GM10248 (cell line): ENCODE results near the gene BIN2.
"Not testable (repeated sequence)": the region's sequence is repeated elsewhere in the genome, so short reads cannot be mapped to it uniquely, and the experiment has no call there.

Experiments used
- CTCF ChIA-PET: fragments of 300-600 bp; sonication (Branson Sonifier 250); formaldehyde crosslinking; extraction: SDS; loops from one replicate; lab custom pipeline; 2021; ENCODE audit warnings: antibody characterized with exemption; lab: Yijun Ruan, JAX
- POLR2A ChIA-PET: fragments of 350-650 bp; sonication (Branson Sonifier 250); formaldehyde crosslinking; extraction: SDS; loops from one replicate; lab custom pipeline; 2020; ENCODE audit warnings: antibody characterized with exemption; lab: Yijun Ruan, JAX
- DNase-seq: peaks from one replicate; pipeline ENCODE4 v3.0.0; 2012; ENCODE audit errors: extremely low spot score
- CTCF ChIP-seq: IDR thresholded peaks from 2 replicates; pipeline ENCODE4 v1.5.1; 2012; ENCODE audit warnings: mild to moderate bottlenecking, low read depth; ENCODE audit errors: extremely low read depth, missing control alignments, control extremely low read depth

The BIN2 gene

GRCh38 chr12:51269174-51270066 lies 54.6 kb downstream of the BIN2 start:
- TF ChIP-seq CTCF = peak; percentile 53
- peak; percentile 45 for DNase-seq
- ChIA-PET CTCF (interaction anchor here (0.6 to 2.7 kb wide), 10 partner anchors 21 to 100 kb away, joined by 3 to 56 read pairs (median 4); no protein-coding TSS in a partner anchor), POLR2A (interaction anchor here (0.7 to 1.4 kb wide), 2 partner anchors 29 to 289 kb away, joined by 3 read pairs; no protein-coding TSS in a partner anchor)

GRCh38 chr12:51265024-51265423 lies 59.0 kb downstream of the BIN2 start:
- POLR2A ChIA-PET = no interaction called here
- no peak for DNase-seq
- CTCF ChIA-PET = interaction anchor here (2.2 kb wide), 1 partner anchor 12 kb away, joined by 7 read pairs; no protein-coding TSS in a partner anchor
- no peak for TF ChIP-seq CTCF

DNA sequence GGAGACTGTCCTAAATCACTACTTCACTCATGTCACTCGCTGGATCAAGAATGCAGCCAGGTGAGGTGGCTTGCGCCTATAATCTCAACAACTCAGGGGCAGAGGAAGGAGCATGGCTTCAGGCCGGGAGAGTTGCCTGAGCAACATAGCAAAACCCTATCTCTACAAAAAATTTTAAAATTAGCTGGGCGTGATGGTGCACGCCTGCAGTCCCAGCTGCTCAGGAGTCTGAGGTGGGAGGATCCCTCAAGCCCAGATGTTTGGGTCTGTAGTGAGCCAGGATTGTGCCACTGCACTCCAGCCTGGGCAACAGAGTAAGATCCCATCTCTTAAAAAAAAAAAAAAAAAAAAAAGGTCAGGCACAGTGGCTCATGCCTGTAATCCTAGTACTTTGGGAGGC lies 59.7 kb downstream of the BIN2 start:
- no peak for DNase-seq
- no peak for TF ChIP-seq CTCF
- POLR2A ChIA-PET = no interaction called here
- CTCF ChIA-PET = interaction anchor here (1.0 to 5.8 kb wide), 5 partner anchors 11 to 78 kb away, joined by 3 to 35 read pairs (median 3); no protein-coding TSS in a partner anchor

- DNase-seq = no peak
- CTCF ChIA-PET = interaction anchor here (1.0 to 5.8 kb wide), 9 partner anchors 10 to 215 kb away, joined by 3 to 35 read pairs (median 4); partner anchors contain the start of gene LETMD1
- POLR2A ChIA-PET = no interaction called here
- TF ChIP-seq CTCF = no peak
These were observed 60.6 kb downstream of the BIN2 start for GRCh38 chr12:51263341-51263740.

- DNase-seq = no peak
- peak; percentile 16 for TF ChIP-seq CTCF
- CTCF ChIA-PET = interaction anchor here (0.7 to 5.8 kb wide), 11 partner anchors 10 to 215 kb away, joined by 3 to 35 read pairs (median 5); partner anchors contain the start of gene LETMD1
- POLR2A ChIA-PET = no interaction called here
These were observed 61.2 kb downstream of the BIN2 start for GRCh38 chr12:51262758-51263177.

DNA sequence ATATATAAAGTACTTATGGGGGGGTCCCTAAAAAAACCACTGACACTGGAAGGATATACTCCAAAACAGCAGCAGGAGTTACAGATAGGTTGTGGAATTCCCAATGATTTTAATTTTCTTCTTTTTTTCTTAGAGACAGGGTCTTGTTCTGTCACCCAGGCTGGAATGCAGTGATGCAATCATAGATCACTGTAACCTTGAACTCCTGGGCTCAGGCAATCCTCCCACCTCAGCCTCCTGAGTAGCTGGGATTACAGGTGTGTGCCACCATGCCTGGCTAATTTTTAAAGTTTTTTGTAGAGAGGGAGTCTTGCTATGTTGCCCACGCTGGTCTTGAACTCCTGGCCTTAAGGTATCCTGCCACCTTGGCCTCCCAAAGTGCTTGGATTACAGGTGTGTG lies 64.4 kb downstream of the BIN2 start:
- DNase-seq, POLR2A ChIA-PET: not testable (repeated sequence)
- CTCF ChIA-PET = interaction anchor here (5.8 kb wide), 1 partner anchor 82 kb away, joined by 35 read pairs; no protein-coding TSS in a partner anchor
